H1 (cell line): ENCODE results near the gene CTNS.

ENCODE experiments used
- MAFK ChIP-seq: IDR thresholded peaks from 2 replicates; pipeline ENCODE4 v1.6.1; 2012; ENCODE audit warnings: low read depth, mild to moderate bottlenecking, improper control_type of control experiment, low read length
- NRF1 ChIP-seq: IDR thresholded peaks from 2 replicates; pipeline ENCODE4 v1.6.1; 2011; ENCODE audit warnings: mild to moderate bottlenecking, low read depth, low read length, improper control_type of control experiment
- POLR2A ChIP-seq, 2 experiments: IDR thresholded peaks; 1 replicate in 1 of 2; 2 replicates in 1 of 2; pipeline ENCODE4 v1.6.1; 2011; ENCODE audit warnings: low read depth in 2 of 2, low read length in 2 of 2, mild to moderate bottlenecking in 2 of 2; ENCODE audit errors: control extremely low read depth in 1 of 2
- POU5F1 ChIP-seq: IDR thresholded peaks from 2 replicates; pipeline ENCODE4 v1.6.1; 2011; ENCODE audit warnings: low read depth, mild to moderate bottlenecking, low read length, moderate library complexity
- YY1 ChIP-seq: IDR thresholded peaks from 2 replicates; pipeline ENCODE4 v1.6.1; 2011; ENCODE audit warnings: low read depth, mild to moderate bottlenecking, low read length
- TF ChIP-seq, protein P1 (sequence below), 3 experiments: IDR thresholded peaks; 1 replicate in 2 of 3; 2 replicates in 1 of 3; pipeline versions ENCODE4 v1.5.1 to v1.6.1; 2011; ENCODE audit warnings: low read length in 3 of 3, mild to moderate bottlenecking in 3 of 3, inconsistent platforms in 2 of 3, low read depth in 1 of 3, moderate library complexity in 1 of 3; ENCODE audit not compliant: insufficient read depth in 1 of 3; ENCODE audit errors: control extremely low read depth in 1 of 3

GRCh38 chr17:3602499-3602898 is 34.1 kb upstream of the CTNS start:
- TF ChIP-seq MAFK (no peak), YY1 (peak; percentile 61; the same call in 1 of the 2 replicates), POU5F1 (no peak), NRF1 (no peak), POLR2A (IDR thresholded peaks at IDR 0.05; ENCODE audit: control extremely low read depth in 1 of 2, low read depth in 2 of 2, low read length in 2 of 2) (no peak)
- TF ChIP-seq, protein P1, sequence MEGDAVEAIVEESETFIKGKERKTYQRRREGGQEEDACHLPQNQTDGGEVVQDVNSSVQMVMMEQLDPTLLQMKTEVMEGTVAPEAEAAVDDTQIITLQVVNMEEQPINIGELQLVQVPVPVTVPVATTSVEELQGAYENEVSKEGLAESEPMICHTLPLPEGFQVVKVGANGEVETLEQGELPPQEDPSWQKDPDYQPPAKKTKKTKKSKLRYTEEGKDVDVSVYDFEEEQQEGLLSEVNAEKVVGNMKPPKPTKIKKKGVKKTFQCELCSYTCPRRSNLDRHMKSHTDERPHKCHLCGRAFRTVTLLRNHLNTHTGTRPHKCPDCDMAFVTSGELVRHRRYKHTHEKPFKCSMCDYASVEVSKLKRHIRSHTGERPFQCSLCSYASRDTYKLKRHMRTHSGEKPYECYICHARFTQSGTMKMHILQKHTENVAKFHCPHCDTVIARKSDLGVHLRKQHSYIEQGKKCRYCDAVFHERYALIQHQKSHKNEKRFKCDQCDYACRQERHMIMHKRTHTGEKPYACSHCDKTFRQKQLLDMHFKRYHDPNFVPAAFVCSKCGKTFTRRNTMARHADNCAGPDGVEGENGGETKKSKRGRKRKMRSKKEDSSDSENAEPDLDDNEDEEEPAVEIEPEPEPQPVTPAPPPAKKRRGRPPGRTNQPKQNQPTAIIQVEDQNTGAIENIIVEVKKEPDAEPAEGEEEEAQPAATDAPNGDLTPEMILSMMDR (IDR thresholded peaks at IDR 0.05; ENCODE audit: control extremely low read depth in 1 of 3, insufficient read depth in 1 of 3, low read depth in 1 of 3, low read length in 3 of 3) = peak; percentile 40 to 80 (median 80)
